ENCODE measurements around the gene LRRC63. TPM values are rescaled to one million over a fixed set of nuclear protein-coding genes. Genes with fewer than 3 reads are reported as not detected.

LRRC63 gene
- total RNA-seq, 3 donors from 2014 or later = not detected

GRCh38 chr13:46229251-46229650, 17.5 kb downstream of the LRRC63 start:
- H3K4me3 ChIP-seq = no peak overlapping the region
- no peak for DNase-seq

GRCh38 chr13:46232281-46232680, 20.6 kb downstream of the LRRC63 start:
- intact Hi-C loops (cut with DNase I, micrococcal nuclease) = no loop called here
- H3K36me3 ChIP-seq (ENCODE audit: low read depth) = no peaks in the 10 kb centered on the region
- ATAC-seq = no peak
- TF ChIP-seq CTCF (IDR thresholded peaks at IDR 0.05) = no peak
- no peak overlapping the region for H3K4me3 ChIP-seq
- peaks cover 15% of the 10 kb centered on the region for H3K9me3 ChIP-seq
- no peaks in the 10 kb centered on the region for H3K4me1 ChIP-seq (ENCODE audit: low read depth)
- no peak for DNase-seq

More at GRCh38 chr13:46229251-46229650, 17.5 kb downstream of the LRRC63 start:
- TF ChIP-seq CTCF (IDR thresholded peaks at IDR 0.05) = no peak
- Histone ChIP-seq H3K9me3 (no peaks in the 10 kb centered on the region), H3K4me1 (ENCODE audit: low read depth) (no peaks in the 10 kb centered on the region), H3K36me3 (ENCODE audit: low read depth) (no peaks in the 10 kb centered on the region)
- intact Hi-C loops (cut with DNase I, micrococcal nuclease) = no loop called here
- ATAC-seq = no peak

GRCh38 chr13:46235286-46235685, 23.6 kb downstream of the LRRC63 start:
- intact Hi-C loops (cut with DNase I, micrococcal nuclease) = no loop called here
- ATAC-seq = no peak
- TF ChIP-seq CTCF (IDR thresholded peaks at IDR 0.05) = no peak

GRCh38 chr13:46265292-46265691, 53.6 kb downstream of the LRRC63 start:
- Histone ChIP-seq H3K4me3 (no peak overlapping the region), H3K9me3 (no peaks in the 10 kb centered on the region), H3K36me3 (ENCODE audit: low read depth) (no peaks in the 10 kb centered on the region), H3K4me1 (ENCODE audit: low read depth) (no peaks in the 10 kb centered on the region)
- TF ChIP-seq CTCF (IDR thresholded peaks at IDR 0.05) = no peak
- DNase-seq (no peak), ATAC-seq (no peak)
- intact Hi-C loops (cut with DNase I, micrococcal nuclease) = no loop called here

More at GRCh38 chr13:46235286-46235685, 23.6 kb downstream of the LRRC63 start:
- Histone ChIP-seq H3K4me3 (no peak overlapping the region), H3K4me1 (ENCODE audit: low read depth) (no peaks in the 10 kb centered on the region), H3K36me3 (ENCODE audit: low read depth) (no peaks in the 10 kb centered on the region), H3K9me3 (peaks cover 15% of the 10 kb centered on the region)
- no peak for DNase-seq

- intact Hi-C loops (cut with DNase I, micrococcal nuclease) = no loop called here
- no peaks in the 10 kb centered on the region for H3K9me3 ChIP-seq
Measured at GRCh38 chr13:46267166-46267565, 55.4 kb downstream of the LRRC63 start.

More at GRCh38 chr13:46267166-46267565, 55.4 kb downstream of the LRRC63 start:
- no peak for DNase-seq
- H3K4me1 ChIP-seq (ENCODE audit: low read depth) = no peaks in the 10 kb centered on the region
- no peak overlapping the region for H3K4me3 ChIP-seq
- no peak for ATAC-seq
- TF ChIP-seq CTCF (IDR thresholded peaks at IDR 0.05) = no peak
- H3K36me3 ChIP-seq (ENCODE audit: low read depth) = no peaks in the 10 kb centered on the region

All from mucosa of descending colon (tissue), 3 donors.